GM12873 (cell line): Measurements from ENCODE around the gene GMDS.

ENCODE experiments used
- TF ChIP-seq, protein P1 (sequence below): IDR thresholded peaks from 2 replicates; pipeline ENCODE4 v1.5.1; 2012; ENCODE audit warnings: low read depth, mild to moderate bottlenecking, moderate library complexity, low read length, control low read depth; ENCODE audit not compliant: insufficient read depth; ENCODE audit errors: missing control alignments

The GMDS gene

DNA sequence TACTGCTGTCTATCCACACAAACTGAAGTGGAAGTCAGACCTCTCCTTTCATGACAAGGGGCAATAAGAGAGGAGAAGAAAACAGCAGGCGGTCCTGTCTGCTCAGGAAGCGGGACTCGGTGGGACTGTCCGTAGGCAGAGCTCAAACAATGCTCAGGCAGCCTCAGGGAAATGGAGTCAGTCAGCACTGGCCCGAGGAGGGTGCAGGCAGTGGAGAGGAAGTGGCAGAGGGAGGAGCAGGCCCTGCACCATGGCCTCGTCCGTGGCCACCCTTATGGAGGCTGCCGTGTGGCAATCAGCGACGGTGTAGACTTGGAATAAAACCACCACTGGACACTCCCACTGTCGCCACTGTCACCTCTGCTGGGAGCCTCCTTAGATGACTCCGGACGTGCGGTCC lies 616.1 kb downstream of the GMDS start:
- TF ChIP-seq, protein P1, sequence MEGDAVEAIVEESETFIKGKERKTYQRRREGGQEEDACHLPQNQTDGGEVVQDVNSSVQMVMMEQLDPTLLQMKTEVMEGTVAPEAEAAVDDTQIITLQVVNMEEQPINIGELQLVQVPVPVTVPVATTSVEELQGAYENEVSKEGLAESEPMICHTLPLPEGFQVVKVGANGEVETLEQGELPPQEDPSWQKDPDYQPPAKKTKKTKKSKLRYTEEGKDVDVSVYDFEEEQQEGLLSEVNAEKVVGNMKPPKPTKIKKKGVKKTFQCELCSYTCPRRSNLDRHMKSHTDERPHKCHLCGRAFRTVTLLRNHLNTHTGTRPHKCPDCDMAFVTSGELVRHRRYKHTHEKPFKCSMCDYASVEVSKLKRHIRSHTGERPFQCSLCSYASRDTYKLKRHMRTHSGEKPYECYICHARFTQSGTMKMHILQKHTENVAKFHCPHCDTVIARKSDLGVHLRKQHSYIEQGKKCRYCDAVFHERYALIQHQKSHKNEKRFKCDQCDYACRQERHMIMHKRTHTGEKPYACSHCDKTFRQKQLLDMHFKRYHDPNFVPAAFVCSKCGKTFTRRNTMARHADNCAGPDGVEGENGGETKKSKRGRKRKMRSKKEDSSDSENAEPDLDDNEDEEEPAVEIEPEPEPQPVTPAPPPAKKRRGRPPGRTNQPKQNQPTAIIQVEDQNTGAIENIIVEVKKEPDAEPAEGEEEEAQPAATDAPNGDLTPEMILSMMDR: no peak

DNA sequence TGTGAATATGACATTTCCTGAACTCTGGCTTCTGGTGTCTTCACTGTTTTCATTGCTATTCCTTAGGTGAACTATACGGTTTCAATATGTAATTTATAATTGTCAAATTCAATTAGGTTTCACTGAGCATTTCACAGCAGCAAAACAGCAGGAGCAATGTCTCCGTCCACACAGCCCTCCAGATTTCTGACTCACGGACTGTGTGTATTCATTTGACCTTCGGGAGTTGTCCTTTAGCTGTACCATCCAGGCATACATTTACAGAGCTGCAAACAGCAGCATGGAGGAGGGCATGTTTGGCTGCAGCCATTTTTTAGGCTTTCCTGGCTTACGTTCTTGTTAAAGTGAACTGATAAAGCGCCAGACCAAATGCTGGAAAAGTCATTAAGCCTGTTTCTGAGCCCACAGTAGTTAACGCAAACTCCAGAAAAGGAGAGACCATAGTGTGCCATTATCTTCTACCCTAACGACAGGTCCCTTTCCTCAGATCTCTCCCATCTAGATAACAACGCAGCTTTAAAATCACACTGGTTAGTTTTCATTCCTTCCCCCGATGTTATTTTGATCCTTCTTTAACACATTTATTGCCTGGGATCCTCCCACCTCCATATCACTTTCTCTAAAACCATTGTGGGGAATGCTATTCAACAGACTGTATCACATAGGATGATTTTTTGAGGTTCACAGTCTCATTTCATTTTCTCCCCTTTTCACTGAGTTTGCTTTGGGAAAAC lies 617.4 kb downstream of the GMDS start:
- TF ChIP-seq, protein P1: no peak

DNA sequence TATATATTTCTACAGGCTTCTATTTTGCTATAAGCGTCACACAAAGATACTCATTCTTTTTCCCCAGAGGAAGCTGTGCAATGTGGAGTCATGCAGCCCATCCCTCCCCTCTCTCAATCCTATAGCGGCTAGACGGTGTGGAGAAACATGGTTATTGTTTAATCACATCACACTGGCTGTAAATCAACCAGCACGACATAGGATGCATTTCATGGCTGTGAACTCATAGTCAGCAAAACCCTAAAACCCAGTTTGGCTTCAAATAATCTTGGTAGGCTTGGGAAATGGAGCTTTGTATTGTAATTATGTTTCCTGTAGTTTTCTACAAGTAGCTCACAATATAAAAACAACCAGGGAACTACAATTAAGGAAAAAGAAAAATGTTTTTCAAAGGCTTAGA lies 618.9 kb downstream of the GMDS start:
- TF ChIP-seq, protein P1: no peak

DNA sequence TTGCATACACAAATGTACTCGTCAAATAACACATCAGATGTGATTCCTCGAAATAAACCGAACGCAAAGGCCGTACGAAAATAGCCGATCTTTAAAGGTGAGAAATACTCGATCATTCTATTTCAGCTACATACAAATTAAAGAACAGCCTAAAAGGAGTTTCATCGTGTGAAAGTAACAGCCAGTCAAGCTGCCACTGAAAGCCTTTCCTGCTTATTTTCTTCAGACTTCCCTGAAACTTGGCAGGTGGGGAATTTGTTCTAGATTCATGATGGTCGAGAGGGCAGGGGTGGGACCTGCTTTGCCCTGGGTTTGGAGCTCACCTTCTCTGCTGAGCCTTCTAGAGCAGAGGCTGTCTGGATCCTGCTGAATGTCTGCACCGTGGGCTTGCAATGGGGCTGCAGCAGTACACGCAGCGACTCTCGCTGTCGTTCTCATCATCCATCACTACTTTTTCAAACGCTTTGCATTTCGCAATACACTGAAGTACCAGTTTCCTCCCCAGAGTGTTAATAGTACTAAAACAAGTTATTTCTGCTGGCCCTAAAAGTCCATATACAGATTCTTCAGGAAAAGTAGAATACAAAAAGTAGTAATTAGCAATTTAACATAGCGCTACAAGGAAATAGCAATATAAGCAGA lies 619.5 kb downstream of the GMDS start:
- TF ChIP-seq, protein P1: no peak

DNA sequence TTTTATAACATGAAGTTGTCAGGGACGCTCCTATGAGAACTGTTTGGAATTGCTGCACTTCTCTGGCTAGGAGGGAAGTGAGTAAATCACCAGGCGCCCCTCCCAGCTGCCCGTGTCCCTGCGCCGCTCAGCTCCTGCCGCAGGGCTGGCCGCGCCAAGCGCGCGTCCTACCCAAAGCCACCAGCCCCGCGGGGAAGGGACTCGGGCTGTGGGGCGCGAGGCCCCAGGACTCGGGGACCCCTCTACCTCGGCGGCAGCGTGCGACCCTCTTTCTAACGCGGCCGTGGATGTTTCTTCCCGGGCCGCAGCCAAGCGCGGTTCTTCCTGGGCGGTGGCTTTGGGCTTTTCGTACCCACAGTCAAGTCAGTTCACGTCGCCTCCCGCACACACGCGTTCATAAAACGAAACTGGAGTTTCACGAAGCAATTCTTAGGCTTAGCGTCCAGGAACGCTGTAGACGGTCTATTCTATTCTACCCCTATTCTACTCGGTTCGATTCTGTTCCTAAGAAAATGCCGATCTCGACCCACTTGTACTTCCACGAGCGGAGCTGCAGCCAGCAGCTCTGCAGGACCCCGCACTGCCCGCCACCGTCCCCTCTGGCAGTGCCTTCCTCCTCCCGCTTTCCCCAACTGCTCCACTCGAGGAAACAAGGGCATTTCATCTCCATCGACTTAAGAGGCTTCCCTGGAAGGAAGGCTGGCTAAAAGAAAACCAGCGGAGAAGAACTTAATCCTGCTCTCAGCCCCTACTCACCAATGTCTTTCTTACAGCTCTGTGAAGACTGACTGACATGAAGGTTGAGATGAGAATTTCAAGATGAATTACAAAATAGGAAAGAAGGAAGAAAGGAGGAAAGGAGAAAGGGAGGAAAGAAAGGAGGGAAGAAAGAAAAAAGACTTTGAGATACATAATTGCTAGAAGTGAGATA lies 620.3 kb downstream of the GMDS start:
- TF ChIP-seq, protein P1: no peak

DNA sequence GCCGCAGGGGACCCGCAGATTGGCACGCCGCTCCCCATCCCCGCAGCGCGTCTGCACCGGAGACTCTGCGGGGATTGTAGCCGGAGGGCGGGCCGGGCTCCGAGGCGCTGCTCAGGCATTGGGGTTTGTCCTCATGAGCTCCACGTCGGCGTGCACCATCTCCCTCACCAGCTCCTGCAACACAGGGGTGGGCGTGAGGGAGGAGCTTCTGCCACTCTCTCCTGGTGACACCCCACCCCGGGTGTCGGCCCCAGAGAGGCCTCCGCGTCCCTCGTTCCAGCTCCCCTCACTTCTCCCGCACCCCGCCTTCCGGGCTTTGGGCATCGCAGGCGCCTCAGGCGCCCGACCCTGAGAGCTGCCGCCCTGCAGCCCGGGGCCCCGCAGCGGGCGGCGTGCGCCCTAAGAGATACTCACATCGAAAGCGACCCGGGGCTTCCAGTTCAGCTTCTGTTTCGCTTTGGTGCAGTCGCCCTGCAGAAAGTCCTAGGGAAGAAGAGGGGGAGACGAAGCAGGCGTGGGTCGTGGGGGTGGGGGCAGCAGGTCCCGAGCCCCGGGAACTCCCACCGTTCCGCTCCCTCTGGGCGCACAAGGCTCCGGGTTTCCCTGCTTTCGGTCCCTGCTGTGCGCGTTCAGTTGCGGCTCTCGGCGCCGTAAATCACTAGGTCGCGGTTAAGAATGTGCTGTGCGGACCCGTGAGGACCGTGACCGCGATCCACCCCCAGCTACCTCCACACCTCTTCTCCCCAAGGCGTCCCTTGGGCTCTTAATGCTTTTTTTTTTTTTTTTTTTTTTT lies 621.2 kb downstream of the GMDS start:
- TF ChIP-seq, protein P1: no peak

DNA sequence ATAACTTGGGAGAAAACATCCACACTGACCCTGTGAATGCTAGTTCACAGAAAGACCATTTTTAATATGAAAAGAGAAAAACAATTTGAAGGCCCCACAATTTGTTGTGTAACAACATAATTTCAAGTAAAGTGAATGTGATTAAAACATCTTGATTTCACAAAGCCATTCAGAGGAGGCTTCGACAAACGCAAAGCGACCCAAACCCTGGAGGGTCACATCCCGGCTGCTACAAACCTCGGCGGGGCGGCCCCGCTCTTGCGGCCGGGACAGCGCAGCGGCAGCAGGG lies 621.7 kb downstream of the GMDS start:
- TF ChIP-seq, protein P1: no peak
